Breast epithelium (tissue), 4 donors: ENCODE results near the gene TSEN54. TPM values are rescaled to one million over a fixed set of nuclear protein-coding genes. Genes with fewer than 3 reads are reported as not detected.

Experiments used
- DNase-seq, 2 donors: peaks; one replicate each; pipeline ENCODE4 v3.0.0-alpha.2; 2019; ENCODE audit warnings: low spot score in 2 of 2
- H3K27ac ChIP-seq, 2 donors: fragments of 200-600 bp; sonication (generic) in 1 of 2; one replicate each; pipeline ENCODE4 v1.5.1; 2016 to 2019; ENCODE audit warnings: mild to moderate bottlenecking in 1 of 2
- H3K27me3 ChIP-seq, 2 donors: fragments of 200-600 bp; sonication (generic) in 1 of 2; one replicate each; pipeline versions ENCODE4 v1.5.1 to v1.6.0; 2017 to 2019; ENCODE audit warnings: control low read depth in 1 of 2, mild to moderate bottlenecking in 1 of 2
- H3K36me3 ChIP-seq: fragments of 200-600 bp; one replicate; pipeline ENCODE4 v1.5.1; 2019
- H3K4me1 ChIP-seq, 2 donors: fragments of 200-600 bp; sonication (generic); one replicate each; pipeline ENCODE4 v1.5.1; 2016 to 2019; ENCODE audit warnings: control low read depth in 1 of 2
- H3K4me3 ChIP-seq, 3 donors: fragments of 200-600 bp; sonication (generic); 1 replicate in 2 of 3; 2 replicates in 1 of 3; pipeline ENCODE4 v1.5.1; 2016 to 2019; ENCODE audit warnings: mild to moderate bottlenecking in 3 of 3, moderate library complexity in 2 of 3
- H3K9me3 ChIP-seq, 2 donors: fragments of 200-600 bp; sonication (generic) in 1 of 2; one replicate each; pipeline ENCODE4 v1.5.1; 2016 to 2019; ENCODE audit warnings: control low read depth in 1 of 2
- CTCF ChIP-seq, 3 donors: fragments of 450-650 bp; IDR thresholded peaks; one replicate each; pipeline ENCODE4 v1.5.1; 2016 to 2017; ENCODE audit warnings: antibody characterized with exemption in 3 of 3, mild to moderate bottlenecking in 3 of 3, moderate library complexity in 3 of 3
- POLR2A ChIP-seq: fragments of 450-650 bp; IDR thresholded peaks from one replicate; pipeline ENCODE4 v1.6.1; 2016; ENCODE audit warnings: antibody characterized with exemption, mild to moderate bottlenecking, moderate library complexity
- POLR2AphosphoS5 ChIP-seq, 3 donors: sonication (generic); formaldehyde crosslinking; IDR thresholded peaks; one replicate each; pipeline ENCODE4 v1.6.1; 2017; ENCODE audit warnings: antibody characterized with exemption in 3 of 3
- intact Hi-C: fragments of 100-400 bp; cut with DNase I; formaldehyde crosslinking; loops from one replicate; pipeline ENCODE4 v1.15.1; 2023; ENCODE audit warnings: low total_unique reads
- total RNA-seq, 3 donors: library from RNA; depleted of rRNA; stranded (reverse); fragments of >200 nt; gene quantifications; one replicate each; pipeline ENCODE4 v1.1.0, GENCODE V29; 2016

Gene TSEN54
- total RNA-seq, 3 donors from 2014 or later = 18.4 to 34.7 (median 31.2) TPM

DNA sequence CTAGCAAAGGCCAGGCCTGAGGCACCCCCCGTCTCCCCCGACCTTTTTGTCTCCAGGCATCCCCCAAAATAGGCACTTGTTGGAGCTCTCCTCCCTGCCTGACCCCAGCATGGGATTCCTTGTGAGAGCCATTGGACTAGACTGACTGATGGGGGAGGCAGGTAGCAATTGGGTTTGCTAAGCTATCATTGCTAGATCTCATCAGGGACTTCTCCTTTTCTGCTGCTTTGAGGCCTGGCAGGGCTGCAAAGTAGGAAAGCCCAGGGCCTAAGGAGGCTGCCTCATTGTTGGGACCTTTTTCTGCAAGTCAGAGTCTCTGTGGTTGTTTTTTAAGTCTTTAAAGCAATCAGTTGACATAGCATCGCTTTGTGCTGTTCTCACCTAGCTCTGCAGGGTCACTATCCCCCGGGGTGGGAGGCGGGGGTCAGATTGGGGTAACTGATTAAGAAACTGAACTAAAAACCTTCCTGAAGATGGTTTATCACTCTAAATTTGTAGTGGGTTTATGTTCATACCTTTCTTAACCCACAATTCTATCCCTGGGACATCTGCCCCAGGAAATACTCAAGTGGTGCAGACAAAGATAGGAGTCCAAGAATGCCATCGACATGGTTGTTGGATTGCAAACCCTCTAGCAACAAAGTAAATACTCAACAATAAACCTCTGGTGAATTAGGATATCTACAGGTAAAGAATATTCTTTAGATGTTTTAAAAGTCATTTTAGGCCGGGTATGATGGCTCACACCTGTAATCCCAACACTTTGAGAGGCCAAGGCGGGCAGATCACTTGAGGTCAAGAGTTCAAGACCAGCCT is 37.2 kb downstream of the TSEN54 start:
- Histone ChIP-seq H3K36me3 (no peaks in the 10 kb centered on the region), H3K4me3 (no peak overlapping the region), H3K4me1 (peaks cover 0 to 17% of the 10 kb centered on the region in 2 donors), H3K9me3 (no peaks in the 10 kb centered on the region), H3K27me3 (no peaks in the 10 kb centered on the region), H3K27ac (no peak overlapping the region)
- no peak for DNase-seq
- intact Hi-C loops = no loop called here
- no peak for TF ChIP-seq POLR2A
- TF ChIP-seq CTCF (IDR thresholded peaks at IDR 0.05) = no peak
- TF ChIP-seq POLR2AphosphoS5 (IDR thresholded peaks at IDR 0.05) = no peak

GRCh38 chr17:75555679-75556153 is 39.4 kb downstream of the TSEN54 start:
- Histone ChIP-seq H3K4me3 (no peak overlapping the region), H3K4me1 (peaks cover 0 to 12% of the 10 kb centered on the region in 2 donors), H3K27me3 (no peaks in the 10 kb centered on the region), H3K9me3 (no peaks in the 10 kb centered on the region), H3K27ac (no peak overlapping the region), H3K36me3 (no peaks in the 10 kb centered on the region)
- DNase-seq = no peak
- no peak for TF ChIP-seq POLR2A
- TF ChIP-seq CTCF (IDR thresholded peaks at IDR 0.05) = no peak
- no peak for TF ChIP-seq POLR2AphosphoS5 (IDR thresholded peaks at IDR 0.05)
- intact Hi-C loops = no loop called here

DNA sequence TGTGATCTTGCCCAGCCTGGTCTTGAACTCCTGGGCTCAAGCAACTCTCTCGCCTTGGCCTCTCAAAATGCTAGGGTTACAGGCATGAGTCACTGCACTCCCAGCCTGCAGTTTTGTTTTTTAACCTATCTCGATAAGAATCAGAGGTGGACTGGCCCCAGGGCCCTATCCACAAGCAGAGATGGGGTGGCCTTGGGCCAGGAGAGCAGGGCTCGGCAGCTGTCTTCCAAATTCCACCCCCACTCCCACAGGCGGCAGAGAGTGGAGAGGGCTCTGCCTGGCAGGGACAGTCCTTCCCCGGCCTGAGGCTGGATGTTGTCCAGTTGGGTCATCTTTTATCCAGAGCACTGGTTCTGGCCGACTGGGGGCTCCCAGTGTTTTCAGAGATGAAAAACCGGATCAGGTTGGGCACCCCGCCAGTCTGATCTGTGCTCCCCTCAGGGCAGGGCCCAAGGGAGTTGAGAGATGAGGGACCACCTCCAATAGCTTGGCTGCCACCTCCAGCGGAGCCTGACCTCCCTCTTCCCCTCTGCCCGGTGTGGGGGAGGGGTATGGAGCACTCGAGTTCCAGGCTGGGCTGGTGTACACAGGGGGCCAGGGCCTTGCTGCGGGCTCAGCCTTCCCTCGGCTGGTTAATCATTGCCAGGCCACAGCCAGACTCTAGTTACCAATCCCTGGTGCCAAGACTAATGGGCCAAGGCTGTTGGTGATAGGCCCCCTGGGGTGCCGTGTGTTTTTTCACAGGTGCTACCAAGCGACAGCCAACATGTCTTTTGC is 40.9 kb downstream of the TSEN54 start:
- Histone ChIP-seq H3K36me3 (no peaks in the 10 kb centered on the region), H3K9me3 (no peaks in the 10 kb centered on the region), H3K27me3 (no peaks in the 10 kb centered on the region), H3K27ac (peak overlapping the region; percentile 53 to 82), H3K4me3 (no peak overlapping the region), H3K4me1 (peaks cover 0 to 12% of the 10 kb centered on the region in 2 donors)
- peak; percentile 46 to 68 for DNase-seq
- TF ChIP-seq POLR2AphosphoS5 (IDR thresholded peaks at IDR 0.05) (no peak), POLR2A (no peak), CTCF (IDR thresholded peaks at IDR 0.05) (no peak)
- intact Hi-C loops = no loop called here

DNA sequence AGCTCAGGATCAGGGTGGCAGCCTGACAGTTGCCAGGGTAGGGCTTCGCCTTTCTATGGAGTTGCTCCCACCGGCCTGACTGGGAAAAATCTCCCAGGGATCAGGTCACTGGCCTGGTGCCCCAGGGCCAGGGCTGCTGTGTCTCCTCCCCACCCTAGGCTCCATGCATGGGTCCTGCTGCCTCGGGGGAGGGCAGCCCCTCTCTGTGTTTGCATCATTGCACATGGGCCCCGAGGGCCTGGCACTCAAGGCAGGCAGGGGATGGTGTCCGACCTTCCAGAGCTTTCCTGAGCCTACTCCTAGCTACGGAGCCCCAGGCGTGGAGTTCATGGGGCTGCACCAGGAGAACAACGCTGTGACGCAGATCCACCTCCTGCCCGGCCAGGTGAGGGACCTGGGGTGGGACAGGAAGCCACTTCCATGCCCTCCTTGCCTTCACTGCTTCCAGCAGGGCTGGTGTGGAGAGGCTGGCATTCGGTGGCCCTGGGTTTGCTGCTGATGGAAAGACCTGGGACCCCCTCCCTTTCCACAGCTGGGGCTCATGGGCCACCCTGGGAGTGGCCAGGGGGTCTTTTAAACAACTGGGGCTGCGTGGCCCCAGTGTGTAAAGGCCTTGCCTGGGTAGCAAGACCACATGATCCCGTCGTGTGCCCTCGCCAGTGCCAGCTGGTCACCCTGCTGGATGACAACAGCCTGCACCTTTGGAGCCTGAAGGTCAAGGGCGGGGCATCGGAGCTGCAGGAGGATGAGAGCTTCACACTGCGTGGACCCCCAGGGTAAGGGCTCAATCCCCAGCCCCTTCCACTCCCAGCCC is 41.7 kb downstream of the TSEN54 start:
- H3K27ac ChIP-seq = peak overlapping the region; percentile 53 to 82
- no peak for DNase-seq

More for the DNA sequence above, 41.7 kb downstream of the TSEN54 start:
- Histone ChIP-seq H3K36me3 (no peaks in the 10 kb centered on the region), H3K9me3 (no peaks in the 10 kb centered on the region), H3K4me3 (no peak overlapping the region), H3K4me1 (peaks cover 0 to 12% of the 10 kb centered on the region in 2 donors), H3K27me3 (no peaks in the 10 kb centered on the region)
- intact Hi-C loops = no loop called here
- TF ChIP-seq POLR2A (no peak), POLR2AphosphoS5 (IDR thresholded peaks at IDR 0.05) (no peak), CTCF (IDR thresholded peaks at IDR 0.05) (no peak)
